Stomach (tissue), 4 donors: ENCODE data around the gene CTSA.

ENCODE experiments used
- POLR2A ChIP-seq, 4 donors: fragments of 450-650 bp; IDR thresholded peaks; one replicate each; pipeline ENCODE4 v1.6.1; 2016; ENCODE audit warnings: antibody characterized with exemption in 4 of 4, control low read depth in 2 of 4, mild to moderate bottlenecking in 1 of 4, moderate library complexity in 1 of 4
- TF ChIP-seq, protein P1 (sequence below), 7 experiments: fragments of 450-650 bp in 4 of 7; fragments of 200-600 bp in 3 of 7; sonication (generic) in 3 of 7; IDR thresholded peaks; one replicate each; pipeline ENCODE4 v1.5.1; 2016 to 2019; ENCODE audit warnings: antibody characterized with exemption in 7 of 7, control low read depth in 2 of 7, mild to moderate bottlenecking in 1 of 7

- TF ChIP-seq, protein P1, sequence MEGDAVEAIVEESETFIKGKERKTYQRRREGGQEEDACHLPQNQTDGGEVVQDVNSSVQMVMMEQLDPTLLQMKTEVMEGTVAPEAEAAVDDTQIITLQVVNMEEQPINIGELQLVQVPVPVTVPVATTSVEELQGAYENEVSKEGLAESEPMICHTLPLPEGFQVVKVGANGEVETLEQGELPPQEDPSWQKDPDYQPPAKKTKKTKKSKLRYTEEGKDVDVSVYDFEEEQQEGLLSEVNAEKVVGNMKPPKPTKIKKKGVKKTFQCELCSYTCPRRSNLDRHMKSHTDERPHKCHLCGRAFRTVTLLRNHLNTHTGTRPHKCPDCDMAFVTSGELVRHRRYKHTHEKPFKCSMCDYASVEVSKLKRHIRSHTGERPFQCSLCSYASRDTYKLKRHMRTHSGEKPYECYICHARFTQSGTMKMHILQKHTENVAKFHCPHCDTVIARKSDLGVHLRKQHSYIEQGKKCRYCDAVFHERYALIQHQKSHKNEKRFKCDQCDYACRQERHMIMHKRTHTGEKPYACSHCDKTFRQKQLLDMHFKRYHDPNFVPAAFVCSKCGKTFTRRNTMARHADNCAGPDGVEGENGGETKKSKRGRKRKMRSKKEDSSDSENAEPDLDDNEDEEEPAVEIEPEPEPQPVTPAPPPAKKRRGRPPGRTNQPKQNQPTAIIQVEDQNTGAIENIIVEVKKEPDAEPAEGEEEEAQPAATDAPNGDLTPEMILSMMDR (IDR thresholded peaks at IDR 0.05): no peak
- no peak for TF ChIP-seq POLR2A (IDR thresholded peaks at IDR 0.05)
These were observed 33.5 kb downstream of the CTSA start for GRCh38 chr20:45924391-45925261.
